ENCODE results near the gene PILRA. TPM values are rescaled to one million over a fixed set of nuclear protein-coding genes. Genes with fewer than 3 reads are reported as not detected.
A peak's percentile ranks its signal among the peaks of the same experiment; 100 is the strongest.

PILRA gene
- total and polyA plus RNA-seq, 10 of the 15 experiments (the other 5 are each of a cell fraction or from before 2014, with no cell fraction given) = 6.6 to 43.3 (median 11.5) TPM

GRCh38 chr7:100369105-100369504, 4.2 kb upstream of the PILRA start (continued):
- TF ChIP-seq HDAC6 (IDR thresholded peaks at IDR 0.05; ENCODE audit: unreplicated experiment) = no peak
- TF ChIP-seq SMC3 (IDR thresholded peaks at IDR 0.05; ENCODE audit: borderline replicate concordance, low read length) = no peak
- no peak for TF ChIP-seq EGR1 (IDR thresholded peaks at IDR 0.05; ENCODE audit: borderline replicate concordance in 1 of 2, low read depth in 2 of 2, low read length in 2 of 2)
- no peak for TF ChIP-seq NFIC (IDR thresholded peaks at IDR 0.05; ENCODE audit: low read depth, low read length)
- TF ChIP-seq GATAD2B (conservative IDR thresholded peaks at IDR 0.05; ENCODE audit: low read depth) = peak; percentile 73; the same call in 1 of the 2 replicates
- no peak for TF ChIP-seq ZNF622 (IDR thresholded peaks at IDR 0.05)
- peak; percentile 86 for TF ChIP-seq RUNX3 (IDR thresholded peaks at IDR 0.05; ENCODE audit: low read length)
- no peak for TF ChIP-seq REST (IDR thresholded peaks at IDR 0.05; ENCODE audit: low read depth, low read length)
- peak; percentile 99 for TF ChIP-seq SPI1 (IDR thresholded peaks at IDR 0.05; ENCODE audit: borderline replicate concordance, insufficient read depth, low read depth, low read length)
- TF ChIP-seq POLR2AphosphoS5 (IDR thresholded peaks at IDR 0.05; ENCODE audit: low read length) = peak; percentile 65; the same call in 1 of the 2 replicates
- peak; percentile 78 to 88; a peak in 3 of 4 replicates for TF ChIP-seq IKZF2 (IDR thresholded peaks at IDR 0.05)
- TF ChIP-seq CHD1 (IDR thresholded peaks at IDR 0.05; ENCODE audit: low read depth, low read length) = no peak
- peak; percentile 41 for TF ChIP-seq KLF5 (IDR thresholded peaks at IDR 0.05; ENCODE audit: partially characterized antibody)
- no peak for TF ChIP-seq RBBP5 (conservative IDR thresholded peaks at IDR 0.05)
- TF ChIP-seq CHD2 (IDR thresholded peaks at IDR 0.05; ENCODE audit: borderline replicate concordance, low read depth, low read length) = peak; percentile 77; the same call in 1 of the 2 replicates
- TF ChIP-seq RFX5 (IDR thresholded peaks at IDR 0.05; ENCODE audit: low read depth, low read length) = no peak
- TF ChIP-seq IRF3 (IDR thresholded peaks at IDR 0.05) = no peak
- no peak for TF ChIP-seq ZNF207 (IDR thresholded peaks at IDR 0.05; ENCODE audit: borderline replicate concordance)
- TF ChIP-seq YBX1 (IDR thresholded peaks at IDR 0.05) = no peak
- TF ChIP-seq STAT1 (conservative IDR thresholded peaks at IDR 0.05) = no peak
- TF ChIP-seq KAT2A (conservative IDR thresholded peaks at IDR 0.05; ENCODE audit: control insufficient read depth, low read depth, low read length) = no peak
- TF ChIP-seq CREM (IDR thresholded peaks at IDR 0.05; ENCODE audit: low read depth) = peak; percentile 72; the same call in 1 of the 2 replicates
- 0 out of 2 replicates have a peak, but pooled peaks have one; percentile 10 for TF ChIP-seq ZNF24 (IDR thresholded peaks at IDR 0.05)
- no peak for TF ChIP-seq E4F1 (IDR thresholded peaks at IDR 0.05; ENCODE audit: borderline replicate concordance, partially characterized antibody)
